ENCODE measurements around the gene DMRT1.

- TF ChIP-seq POLR2A (IDR thresholded peaks at IDR 0.05), result no peak
- TF ChIP-seq CTCF (IDR thresholded peaks at IDR 0.05), result no peak
Measured at GRCh38 chr9:926976-927375, 85.5 kb downstream of the DMRT1 start.

All from tibial nerve (tissue), 3 donors.